ENCODE measurements around the gene PILRB.
"Not testable (repeated sequence)": the region's sequence is repeated elsewhere in the genome, so short reads cannot be mapped to it uniquely, and the experiment has no call there.

Gene PILRB

GRCh38 chr7:100357131-100357561 is 771 bp upstream of the PILRB start:
- DNase-seq: no peak

- DNase-seq: no peak
Measured at GRCh38 chr7:100358857-100359212, 918 bp downstream of the PILRB start.

- DNase-seq: no peak
Measured at GRCh38 chr7:100360135-100360854, 2.4 kb downstream of the PILRB start.

GRCh38 chr7:100363098-100363497 is 5.2 kb downstream of the PILRB start:
- DNase-seq: no peak

GRCh38 chr7:100363797-100364196 is 5.9 kb downstream of the PILRB start:
- not testable (repeated sequence) for DNase-seq

GRCh38 chr7:100364480-100364879 is 6.6 kb downstream of the PILRB start:
- no peak for DNase-seq

GRCh38 chr7:100365998-100366367 is 8.1 kb downstream of the PILRB start:
- not testable (repeated sequence) for DNase-seq

- peak; percentile 54 for DNase-seq
Measured at GRCh38 chr7:100366411-100367250, 8.7 kb downstream of the PILRB start.

GRCh38 chr7:100367251-100367620 is 9.3 kb downstream of the PILRB start:
- no peak for DNase-seq

- no peak for DNase-seq
Measured at GRCh38 chr7:100367676-100368613, 10.0 kb downstream of the PILRB start.

- no peak for DNase-seq
Measured at GRCh38 chr7:100369105-100369504, 11.2 kb downstream of the PILRB start.

GRCh38 chr7:100370303-100370702 is 12.4 kb downstream of the PILRB start:
- DNase-seq: no peak

- no peak for DNase-seq
Measured at GRCh38 chr7:100370746-100371145, 12.8 kb downstream of the PILRB start.

GRCh38 chr7:100371561-100372171 is 13.7 kb downstream of the PILRB start:
- DNase-seq: no peak

- DNase-seq: no peak
Measured at GRCh38 chr7:100372256-100372655, 14.3 kb downstream of the PILRB start.

GRCh38 chr7:100372694-100373093 is 14.8 kb downstream of the PILRB start:
- DNase-seq: no peak

- no peak for DNase-seq
Measured at GRCh38 chr7:100373261-100373831, 15.4 kb downstream of the PILRB start, which contains the start of gene PILRA. Gene PILRA (plus strand): TSS chr7:100373487. CDS start chr7:100373657, 170 bp downstream.

- DNase-seq: not testable (repeated sequence)
Measured at GRCh38 chr7:100373870-100374598, 16.1 kb downstream of the PILRB start.

- no peak for DNase-seq
Measured at GRCh38 chr7:100374601-100375000, 16.7 kb downstream of the PILRB start.

GRCh38 chr7:100376066-100376465 is 18.1 kb downstream of the PILRB start:
- no peak for DNase-seq

GRCh38 chr7:100378114-100378755 is 20.3 kb downstream of the PILRB start:
- no peak for DNase-seq
